Measurements from ENCODE around the gene KLF16. TPM values are rescaled to one million over a fixed set of nuclear protein-coding genes. Genes with fewer than 3 reads are reported as not detected.
"Not testable (repeated sequence)": the region's sequence is repeated elsewhere in the genome, so short reads cannot be mapped to it uniquely, and the experiment has no call there.

The KLF16 gene
- total RNA-seq (2014; rRNA removed; shearing (Covaris generic)), result 1.8 and 4.6 TPM in 2 replicates

DNA sequence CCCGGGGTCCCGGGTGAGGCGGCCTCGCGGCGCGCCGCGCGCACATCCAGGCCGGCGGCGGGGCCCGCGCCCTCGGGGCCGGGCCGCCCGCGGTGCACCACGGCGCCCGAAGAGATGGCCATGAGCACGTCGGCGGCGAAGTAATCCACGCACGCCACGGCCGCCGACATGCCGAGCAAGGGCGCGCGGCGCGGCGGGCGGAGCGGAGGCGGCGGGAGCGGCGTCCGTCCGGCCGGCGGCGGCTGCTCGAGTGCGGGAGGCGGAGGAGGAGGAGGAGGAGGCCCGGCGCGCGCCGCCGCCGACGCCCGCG, at the start of gene KLF16:
Gene KLF16, minus strand, starts transcription at position 252 of the 310 bp plus-strand sequence. Its CDS starts 82 bp downstream, at position 170.
- no peak for DNase-seq (ENCODE audit: low spot score)

DNA sequence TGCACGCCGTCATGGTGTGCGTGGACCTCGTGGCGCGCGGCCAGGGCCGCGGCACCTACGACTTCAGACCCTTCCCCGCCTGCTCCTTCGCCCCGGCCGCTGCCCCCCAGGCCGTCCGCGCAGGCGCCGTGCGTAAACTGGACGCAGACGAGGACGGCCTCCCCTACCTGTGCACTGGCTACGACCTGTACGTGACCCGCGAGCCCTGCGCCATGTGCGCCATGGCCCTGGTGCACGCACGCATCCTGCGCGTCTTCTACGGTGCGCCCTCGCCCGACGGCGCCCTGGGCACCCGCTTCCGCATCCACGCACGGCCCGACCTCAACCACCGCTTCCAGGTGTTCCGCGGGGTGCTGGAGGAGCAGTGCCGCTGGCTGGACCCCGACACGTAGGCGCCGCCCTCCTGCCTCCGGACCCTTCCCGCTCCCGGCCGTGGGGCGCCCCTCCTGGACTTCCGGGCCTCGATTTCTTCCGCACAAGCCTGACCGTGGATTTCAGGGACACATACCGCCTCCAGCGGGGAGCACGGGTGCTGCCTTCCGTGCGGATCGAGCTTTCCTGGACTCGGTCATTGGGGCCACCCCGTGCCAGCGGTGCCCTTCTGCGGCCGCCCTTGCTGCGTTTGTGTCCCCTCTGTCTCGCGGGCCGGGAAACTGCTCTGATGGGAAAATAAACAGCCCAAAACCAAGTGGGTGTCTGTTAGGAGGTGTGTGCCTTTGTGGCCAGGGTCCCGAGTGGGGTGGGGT, 49.6 kb upstream of the KLF16 start:
- DNase-seq (ENCODE audit: low spot score), result no peak

- no peak for DNase-seq (ENCODE audit: low spot score)
These were observed 48.6 kb upstream of the KLF16 start for GRCh38 chr19:1911995-1912394.

DNA sequence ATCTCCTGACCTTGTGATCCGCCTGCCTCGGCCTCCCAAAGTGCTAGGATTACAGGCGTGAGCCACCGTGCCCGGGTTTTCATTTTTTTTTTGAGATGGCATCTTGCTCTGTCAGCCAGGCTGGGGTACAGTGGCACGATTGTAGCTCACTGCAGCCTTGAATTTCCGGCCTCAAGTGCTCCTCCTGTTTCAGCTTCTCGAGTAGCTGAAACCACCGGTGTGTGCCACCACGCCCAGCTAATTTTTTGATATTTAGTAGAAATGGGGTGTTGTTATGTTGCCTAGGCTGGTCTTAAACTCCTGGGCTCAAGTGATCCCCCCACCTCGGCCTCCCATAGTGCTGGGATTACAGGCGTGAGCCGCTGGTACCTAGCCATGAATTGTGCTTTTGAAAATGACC, 47.7 kb upstream of the KLF16 start:
- DNase-seq (ENCODE audit: low spot score), result no peak

- DNase-seq (ENCODE audit: low spot score), result no peak
These were observed 46.8 kb upstream of the KLF16 start for GRCh38 chr19:1910177-1910576.

GRCh38 chr19:1909761-1910080, 46.3 kb upstream of the KLF16 start:
- no peak for DNase-seq (ENCODE audit: low spot score)

GRCh38 chr19:1908364-1908678, 44.9 kb upstream of the KLF16 start:
- DNase-seq (ENCODE audit: low spot score), result no peak

DNA sequence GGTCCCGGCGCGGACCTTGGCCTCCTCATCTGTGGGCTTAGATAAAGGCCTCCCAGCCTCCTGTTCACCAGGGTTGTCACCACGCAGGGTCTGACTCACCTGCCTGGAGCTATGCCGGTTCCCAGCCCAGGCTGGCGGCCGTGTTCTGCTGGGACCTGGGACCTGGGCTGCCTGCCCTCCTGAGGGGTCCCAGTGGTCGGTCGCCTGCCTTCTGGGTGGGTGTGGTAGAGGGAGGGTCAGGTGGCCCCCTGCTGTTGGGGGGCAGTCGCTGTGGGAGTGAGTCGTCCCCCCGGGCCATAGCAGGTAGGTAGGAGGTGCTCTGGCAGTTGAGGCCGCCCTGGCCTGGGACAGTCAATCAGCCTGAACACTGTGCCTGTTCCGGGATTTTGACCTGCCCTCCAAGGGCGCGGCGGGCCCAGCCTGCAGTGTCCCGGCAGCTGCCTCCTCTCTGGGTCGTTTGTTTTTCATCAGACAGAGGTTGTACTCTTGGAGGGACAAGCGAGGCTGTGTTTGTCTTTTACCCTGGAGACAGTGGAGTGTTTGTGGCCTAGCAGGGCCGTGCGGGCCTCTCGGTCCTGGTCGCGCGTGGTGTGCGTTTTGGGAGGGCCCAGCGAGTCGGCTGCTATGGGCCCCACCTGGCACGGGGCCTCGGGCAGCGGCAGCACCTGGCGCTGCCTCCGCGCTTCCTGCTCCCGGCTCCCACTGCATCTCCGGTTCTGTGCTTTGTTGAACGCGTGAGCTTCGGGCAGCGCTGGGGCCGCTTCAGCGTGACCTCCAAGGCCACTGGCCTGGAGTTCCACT, 44.4 kb upstream of the KLF16 start:
- DNase-seq (ENCODE audit: low spot score), result no peak

DNA sequence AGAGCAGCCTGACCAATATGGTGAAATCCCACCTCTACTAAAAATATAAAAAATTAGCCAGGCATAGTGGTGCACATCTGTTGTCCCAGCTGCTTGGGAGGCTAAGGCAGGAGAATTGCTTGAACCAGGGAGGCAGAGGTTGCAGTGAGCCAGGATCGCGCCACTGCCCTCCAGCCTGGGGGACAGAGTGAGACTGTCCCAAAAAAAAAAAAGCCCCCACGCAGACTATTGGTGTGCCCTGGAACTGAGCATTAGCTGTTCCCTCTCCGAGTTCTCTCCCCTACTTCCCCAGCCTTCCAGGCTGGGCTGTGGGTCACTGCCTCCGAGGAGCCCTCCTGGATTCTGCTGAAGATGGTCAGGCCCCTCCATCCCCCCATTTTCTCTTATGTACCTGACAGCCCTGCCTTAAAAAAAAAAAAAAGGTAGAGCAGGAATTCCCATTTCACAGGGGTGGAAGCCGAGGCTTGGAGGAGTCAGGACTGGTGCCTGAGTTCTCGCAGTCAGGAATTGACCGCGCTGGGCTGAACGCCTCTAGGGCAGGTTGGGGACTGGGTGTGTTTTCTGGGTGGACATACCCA, 43.7 kb upstream of the KLF16 start:
- DNase-seq (ENCODE audit: low spot score), result no peak

DNA sequence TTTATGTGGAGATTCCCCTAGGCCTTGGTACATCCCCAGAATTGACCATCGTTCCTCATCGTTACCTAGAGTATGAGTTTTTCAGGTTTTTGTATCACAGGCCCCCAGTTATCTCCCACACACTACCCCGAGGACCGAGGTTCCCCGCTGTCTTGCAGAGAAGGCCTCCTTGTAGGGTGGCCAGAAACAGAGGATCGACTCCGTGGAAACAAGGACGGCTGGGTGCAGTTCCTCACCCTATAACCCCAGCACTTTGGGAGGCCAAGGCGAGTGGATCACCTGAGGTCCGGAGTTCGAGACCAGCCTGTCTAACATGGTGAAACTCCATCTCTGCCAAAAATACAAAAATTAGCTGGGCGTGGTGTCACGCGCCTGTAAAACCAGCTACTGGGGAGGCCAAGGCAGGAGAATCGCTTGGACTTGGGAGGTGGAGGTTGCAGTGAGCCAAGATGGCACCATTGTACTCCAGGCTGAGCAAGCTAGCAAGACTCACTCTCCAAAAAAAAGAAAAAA, 42.5 kb upstream of the KLF16 start:
- DNase-seq (ENCODE audit: low spot score), result no peak

- DNase-seq (ENCODE audit: low spot score), result peak; percentile 98
These were observed 41.9 kb upstream of the KLF16 start, which contains the start of the genes ADAT3 and SCAMP4 for GRCh38 chr19:1905110-1905862. Gene ADAT3 (plus strand): TSS chr19:1905399. CDS start chr19:1912048, 6,649 bp downstream. Gene SCAMP4 (plus strand): TSS chr19:1905399. CDS start chr19:1915020, 9,621 bp downstream.

DNA sequence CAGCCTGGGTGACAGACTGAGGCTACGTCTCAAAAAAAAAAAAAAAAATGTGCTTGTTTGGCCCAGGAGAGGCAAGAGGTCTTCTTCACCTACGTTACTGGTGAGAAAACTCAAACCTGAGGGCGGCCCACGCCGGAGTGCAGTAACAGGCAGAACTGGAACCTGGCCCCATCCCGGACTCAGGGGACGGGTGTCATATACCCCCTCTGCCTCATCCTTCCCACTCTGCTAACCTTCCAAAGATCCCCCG, 41.4 kb upstream of the KLF16 start:
- DNase-seq (ENCODE audit: low spot score), result no peak

DNA sequence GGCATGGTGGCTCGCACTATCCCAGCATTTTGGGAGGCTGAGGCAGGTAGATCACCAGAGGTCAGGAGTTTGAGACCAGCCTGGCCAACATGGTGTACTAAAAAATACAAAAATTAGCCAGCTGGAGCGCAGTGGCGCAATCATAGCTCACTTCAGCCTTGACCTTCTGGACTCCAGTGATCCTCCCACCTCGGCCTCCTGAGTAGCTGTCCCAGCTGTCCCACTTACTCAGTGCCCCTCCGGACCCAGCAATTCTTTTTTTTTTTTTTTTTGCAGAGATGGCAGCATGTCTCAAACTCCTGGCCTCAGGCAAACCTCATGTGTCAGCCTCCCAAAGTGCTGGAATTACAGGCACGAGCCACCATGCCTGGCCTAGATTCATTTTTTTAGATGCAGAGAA, 39.5 kb upstream of the KLF16 start:
- DNase-seq (ENCODE audit: low spot score), result no peak

DNA sequence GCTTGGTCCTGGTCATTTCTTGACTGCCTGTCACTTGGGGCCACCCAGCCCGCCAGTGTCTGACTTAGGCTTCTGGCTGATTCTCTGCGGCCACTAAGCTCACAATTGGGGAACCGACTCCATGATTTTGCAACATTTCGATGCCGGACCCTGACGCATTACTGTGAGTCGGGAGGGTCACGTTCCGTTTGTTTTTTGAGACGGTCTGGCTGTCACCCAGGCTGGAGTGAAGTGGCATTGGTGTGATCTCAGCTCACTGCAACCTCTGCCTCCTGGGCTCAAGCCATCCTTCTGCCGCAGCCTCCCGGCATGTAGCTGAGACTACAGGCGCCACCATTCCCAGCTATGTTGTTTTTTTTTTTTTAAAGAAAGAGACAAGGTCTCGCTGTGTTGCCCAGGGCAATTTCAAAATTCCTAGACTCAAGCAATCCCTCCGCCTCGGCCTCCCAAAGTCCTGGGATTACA, 38.6 kb upstream of the KLF16 start:
- no peak for DNase-seq (ENCODE audit: low spot score)

- no peak for DNase-seq (ENCODE audit: low spot score)
These were observed 33.1 kb upstream of the KLF16 start for GRCh38 chr19:1896508-1896907.

- no peak for DNase-seq (ENCODE audit: low spot score)
These were observed 30.4 kb upstream of the KLF16 start for GRCh38 chr19:1893791-1894190.

DNA sequence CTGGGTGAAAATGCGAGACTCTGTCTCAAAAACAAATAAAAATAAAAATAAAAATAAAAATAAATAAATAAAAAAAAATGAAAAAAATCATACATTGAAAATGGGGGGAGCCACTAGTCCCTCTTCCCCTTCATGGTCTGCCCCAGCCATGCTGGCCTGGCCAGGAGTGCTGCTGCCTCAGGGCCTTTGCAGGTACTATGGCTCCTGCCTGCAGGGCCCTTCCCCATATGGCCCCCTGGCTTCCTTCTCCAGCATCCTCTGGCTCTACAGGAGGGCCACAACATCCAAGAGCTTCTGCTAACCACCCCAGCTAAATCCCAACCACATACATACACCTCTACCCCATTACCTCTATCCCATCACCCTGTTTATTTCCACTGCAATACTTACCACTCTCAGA, 26.5 kb upstream of the KLF16 start:
- DNase-seq (ENCODE audit: low spot score), result no peak

- DNase-seq (ENCODE audit: low spot score), result no peak
These were observed 25.0 kb upstream of the KLF16 start for GRCh38 chr19:1888385-1888784.

DNA sequence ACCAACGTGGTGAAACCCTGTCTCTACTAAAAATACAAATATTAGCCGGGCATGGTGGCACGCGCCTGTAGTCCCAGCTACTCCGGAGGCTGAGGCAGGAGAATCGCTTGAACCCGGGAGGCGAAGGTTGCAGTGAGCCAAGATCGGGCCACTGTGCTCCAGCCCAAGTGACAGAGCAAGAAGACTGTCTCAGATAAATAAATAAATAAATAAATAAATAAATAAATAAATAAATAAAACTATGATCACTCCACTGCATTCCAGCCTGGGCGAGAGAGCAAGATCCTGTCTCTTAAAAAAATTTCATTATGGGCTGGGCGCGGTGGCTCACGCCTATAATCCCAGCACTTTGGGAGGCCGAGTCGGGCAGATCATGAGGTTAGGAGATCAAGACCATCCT, 23.0 kb upstream of the KLF16 start:
- DNase-seq (ENCODE audit: low spot score), result not testable (repeated sequence)

- peak; percentile 85 for DNase-seq (ENCODE audit: low spot score)
These were observed 22.2 kb upstream of the KLF16 start, which contains the start of gene ABHD17A for GRCh38 chr19:1885398-1886119. Gene ABHD17A (minus strand): TSS chr19:1885496. CDS start chr19:1881566, 3,930 bp downstream.

- no peak for DNase-seq (ENCODE audit: low spot score)
These were observed 21.4 kb upstream of the KLF16 start for GRCh38 chr19:1884719-1885334.

All from H4 (cell line).